ENCODE measurements around the gene CEP55.
A peak's percentile ranks its signal among the peaks of the same experiment; 100 is the strongest.
"Not testable (repeated sequence)": the region's sequence is repeated elsewhere in the genome, so short reads cannot be mapped to it uniquely, and the experiment has no call there.

The CEP55 gene

GRCh38 chr10:93541402-93542357 is 45.3 kb downstream of the CEP55 start:
- TF ChIP-seq CTCF (IDR thresholded peaks at IDR 0.05; ENCODE audit: borderline replicate concordance, insufficient read depth, low read depth, low read length): peak; percentile 71
- H3K4me3 ChIP-seq (ENCODE audit: low read depth, low read length): no peak overlapping the region

GRCh38 chr10:93542358-93542791 is 46.0 kb downstream of the CEP55 start:
- H3K4me3 ChIP-seq (ENCODE audit: low read depth, low read length): no peak overlapping the region
- no peak for TF ChIP-seq CTCF (IDR thresholded peaks at IDR 0.05; ENCODE audit: borderline replicate concordance, insufficient read depth, low read depth, low read length)

- H3K4me3 ChIP-seq (ENCODE audit: low read depth, low read length): not testable (repeated sequence)
Measured at GRCh38 chr10:93546995-93547394, 50.6 kb downstream of the CEP55 start.

- TF ChIP-seq CTCF (IDR thresholded peaks at IDR 0.05; ENCODE audit: borderline replicate concordance, insufficient read depth, low read depth, low read length): no peak
- H3K4me3 ChIP-seq (ENCODE audit: low read depth, low read length): no peak overlapping the region
Measured at GRCh38 chr10:93547522-93547921, 51.1 kb downstream of the CEP55 start.

GRCh38 chr10:93548376-93549071 is 52.1 kb downstream of the CEP55 start:
- TF ChIP-seq CTCF (IDR thresholded peaks at IDR 0.05; ENCODE audit: borderline replicate concordance, insufficient read depth, low read depth, low read length): no peak
- H3K4me3 ChIP-seq (ENCODE audit: low read depth, low read length): no peak overlapping the region

GRCh38 chr10:93550606-93551005 is 54.2 kb downstream of the CEP55 start:
- no peak for TF ChIP-seq CTCF (IDR thresholded peaks at IDR 0.05; ENCODE audit: borderline replicate concordance, insufficient read depth, low read depth, low read length)
- no peak overlapping the region for H3K4me3 ChIP-seq (ENCODE audit: low read depth, low read length)

GRCh38 chr10:93552780-93553179 is 56.4 kb downstream of the CEP55 start:
- no peak overlapping the region for H3K4me3 ChIP-seq (ENCODE audit: low read depth, low read length)
- no peak for TF ChIP-seq CTCF (IDR thresholded peaks at IDR 0.05; ENCODE audit: borderline replicate concordance, insufficient read depth, low read depth, low read length)

Data from GM12875 (cell line).